ENCODE results near the gene OR2V2. TPM values are rescaled to one million over a fixed set of nuclear protein-coding genes. Genes with fewer than 3 reads are reported as not detected.

OR2V2 gene
- total RNA-seq, 1 donor from 2014 or later: not detected

DNA sequence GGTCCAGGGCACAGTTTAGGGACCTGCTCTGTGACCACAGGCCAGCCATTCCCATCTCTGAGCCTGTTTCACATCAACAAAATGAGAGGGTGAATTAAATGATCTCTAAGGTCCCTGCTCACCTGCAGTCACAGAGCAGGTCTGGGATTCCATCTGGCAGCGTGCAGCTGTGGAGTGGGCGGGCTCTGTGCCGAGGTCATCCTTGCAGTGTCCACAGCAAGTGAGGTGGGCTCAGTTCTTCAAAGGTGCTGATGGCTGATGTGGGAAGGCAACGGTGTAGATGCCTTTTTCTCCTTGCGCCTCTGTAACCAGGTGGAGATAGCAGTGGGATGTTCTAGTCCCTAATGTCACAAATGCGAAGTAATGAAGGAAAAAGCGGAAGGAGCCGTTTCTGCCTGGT lies 28.3 kb upstream of the OR2V2 start:
- Histone ChIP-seq H3K4me1 (no peaks in the 10 kb centered on the region), H3K27ac (no peak overlapping the region), H3K27me3 (peaks cover 60% of the 10 kb centered on the region), H3K9me3 (no peaks in the 10 kb centered on the region), H3K36me3 (no peaks in the 10 kb centered on the region), H3K4me3 (no peak overlapping the region)
- ATAC-seq (no peak), DNase-seq (no peak)
- intact Hi-C loops (cut with DNase I): no loop called here
- TF ChIP-seq, protein P1, sequence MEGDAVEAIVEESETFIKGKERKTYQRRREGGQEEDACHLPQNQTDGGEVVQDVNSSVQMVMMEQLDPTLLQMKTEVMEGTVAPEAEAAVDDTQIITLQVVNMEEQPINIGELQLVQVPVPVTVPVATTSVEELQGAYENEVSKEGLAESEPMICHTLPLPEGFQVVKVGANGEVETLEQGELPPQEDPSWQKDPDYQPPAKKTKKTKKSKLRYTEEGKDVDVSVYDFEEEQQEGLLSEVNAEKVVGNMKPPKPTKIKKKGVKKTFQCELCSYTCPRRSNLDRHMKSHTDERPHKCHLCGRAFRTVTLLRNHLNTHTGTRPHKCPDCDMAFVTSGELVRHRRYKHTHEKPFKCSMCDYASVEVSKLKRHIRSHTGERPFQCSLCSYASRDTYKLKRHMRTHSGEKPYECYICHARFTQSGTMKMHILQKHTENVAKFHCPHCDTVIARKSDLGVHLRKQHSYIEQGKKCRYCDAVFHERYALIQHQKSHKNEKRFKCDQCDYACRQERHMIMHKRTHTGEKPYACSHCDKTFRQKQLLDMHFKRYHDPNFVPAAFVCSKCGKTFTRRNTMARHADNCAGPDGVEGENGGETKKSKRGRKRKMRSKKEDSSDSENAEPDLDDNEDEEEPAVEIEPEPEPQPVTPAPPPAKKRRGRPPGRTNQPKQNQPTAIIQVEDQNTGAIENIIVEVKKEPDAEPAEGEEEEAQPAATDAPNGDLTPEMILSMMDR (IDR thresholded peaks at IDR 0.05): no peak

DNA sequence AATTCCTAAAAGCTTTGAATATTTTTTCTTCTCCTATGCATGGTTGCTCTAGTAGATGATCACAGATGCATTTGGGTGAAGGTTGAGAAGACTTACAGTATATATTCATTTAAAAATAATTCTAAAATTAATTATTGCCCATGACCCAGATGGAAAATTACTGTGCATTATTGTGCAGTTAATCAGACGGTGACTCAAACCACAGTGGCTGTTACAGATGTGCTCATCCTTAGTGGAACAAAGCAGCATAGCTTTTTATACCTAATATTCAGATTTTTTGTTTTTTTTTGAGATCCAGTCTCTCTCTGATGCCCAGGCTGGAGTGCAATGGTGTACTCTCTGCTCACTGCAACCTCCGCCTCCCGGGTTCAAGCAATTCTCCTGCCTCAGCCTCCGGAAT lies 27.1 kb upstream of the OR2V2 start:
- peaks cover 54% of the 10 kb centered on the region for H3K27me3 ChIP-seq
- no peak overlapping the region for H3K27ac ChIP-seq
- intact Hi-C loops (cut with DNase I): no loop called here
- no peak overlapping the region for H3K4me3 ChIP-seq
- H3K9me3 ChIP-seq: no peaks in the 10 kb centered on the region
- ATAC-seq (no peak), DNase-seq (no peak)
- TF ChIP-seq, protein P1 (IDR thresholded peaks at IDR 0.05): no peak
- no peaks in the 10 kb centered on the region for H3K36me3 ChIP-seq
- H3K4me1 ChIP-seq: no peaks in the 10 kb centered on the region

DNA sequence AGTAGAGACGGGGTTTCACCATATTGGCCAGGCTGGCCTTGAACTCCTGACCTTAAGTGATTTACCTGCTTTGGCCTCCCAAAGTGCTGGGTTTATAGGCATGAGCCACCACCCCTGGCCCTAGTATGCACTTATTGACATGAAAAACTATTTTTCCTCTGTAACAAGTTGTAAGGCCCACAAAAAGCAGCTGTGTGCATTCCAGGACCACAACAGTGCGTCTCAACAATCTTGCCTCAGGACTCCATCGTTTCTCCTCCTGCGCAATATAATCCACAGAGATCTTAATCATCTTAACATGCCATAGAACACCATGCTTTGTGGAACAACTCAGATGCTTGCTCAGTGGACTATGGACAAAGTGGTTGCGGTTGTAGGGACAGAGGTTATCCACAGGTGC lies 26.6 kb upstream of the OR2V2 start:
- Histone ChIP-seq H3K4me1 (no peaks in the 10 kb centered on the region), H3K27me3 (peaks cover 52% of the 10 kb centered on the region), H3K36me3 (no peaks in the 10 kb centered on the region), H3K27ac (no peak overlapping the region), H3K4me3 (no peak overlapping the region), H3K9me3 (no peaks in the 10 kb centered on the region)
- ATAC-seq (no peak), DNase-seq (no peak)
- intact Hi-C loops (cut with DNase I): no loop called here
- TF ChIP-seq, protein P1 (IDR thresholded peaks at IDR 0.05): no peak

DNA sequence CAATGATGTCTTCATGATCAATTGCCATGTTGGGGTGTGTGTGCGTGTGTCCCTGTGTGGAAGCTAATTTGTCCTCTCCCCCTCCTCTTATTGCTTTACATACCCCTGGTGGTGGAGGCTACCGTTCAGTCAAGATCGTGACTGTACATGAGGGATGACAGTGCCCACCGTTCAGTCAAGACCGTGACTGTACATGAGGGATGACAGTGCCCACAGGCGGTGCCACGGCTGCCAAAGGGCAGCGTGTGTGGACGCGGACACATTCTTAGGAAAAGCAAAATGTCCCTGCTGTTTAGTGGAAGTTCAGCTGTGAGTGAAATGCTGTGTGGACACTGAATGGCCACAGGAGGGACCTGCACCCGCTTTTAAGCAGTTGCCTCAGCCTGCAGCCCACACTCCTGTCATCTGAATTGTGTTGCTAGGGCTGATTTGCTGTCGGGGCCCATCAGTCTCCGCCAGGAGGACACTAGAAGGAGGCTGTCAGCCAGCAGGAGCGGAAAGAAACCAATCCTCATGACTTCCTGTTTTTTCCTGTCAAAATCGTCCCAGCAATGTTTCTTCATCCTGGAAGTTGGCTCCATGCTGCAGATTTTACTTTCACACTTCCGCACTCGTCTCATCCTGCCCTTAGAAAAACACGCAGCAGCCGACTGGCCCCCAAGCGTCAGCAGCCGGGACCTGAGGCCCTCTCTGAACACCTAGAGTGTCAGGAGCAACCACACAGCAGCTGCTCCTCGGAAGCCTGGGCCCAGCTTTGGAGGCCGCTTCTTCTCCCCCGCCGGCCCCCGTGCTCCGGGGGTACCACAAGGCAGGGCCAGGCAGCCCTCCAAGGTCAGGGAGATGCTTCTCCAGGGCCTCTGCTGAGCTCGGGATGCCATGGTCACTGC lies 25.5 kb upstream of the OR2V2 start:
- peaks cover 41% of the 10 kb centered on the region for H3K27me3 ChIP-seq
- H3K4me1 ChIP-seq: no peaks in the 10 kb centered on the region
- no peaks in the 10 kb centered on the region for H3K9me3 ChIP-seq
- H3K4me3 ChIP-seq: no peak overlapping the region
- ATAC-seq (peak; percentile 80), DNase-seq (peak; percentile 57)
- H3K36me3 ChIP-seq: no peaks in the 10 kb centered on the region
- TF ChIP-seq, protein P1 (IDR thresholded peaks at IDR 0.05): peak; percentile 12
- H3K27ac ChIP-seq: no peak overlapping the region
- intact Hi-C loops (cut with DNase I): no loop called here

DNA sequence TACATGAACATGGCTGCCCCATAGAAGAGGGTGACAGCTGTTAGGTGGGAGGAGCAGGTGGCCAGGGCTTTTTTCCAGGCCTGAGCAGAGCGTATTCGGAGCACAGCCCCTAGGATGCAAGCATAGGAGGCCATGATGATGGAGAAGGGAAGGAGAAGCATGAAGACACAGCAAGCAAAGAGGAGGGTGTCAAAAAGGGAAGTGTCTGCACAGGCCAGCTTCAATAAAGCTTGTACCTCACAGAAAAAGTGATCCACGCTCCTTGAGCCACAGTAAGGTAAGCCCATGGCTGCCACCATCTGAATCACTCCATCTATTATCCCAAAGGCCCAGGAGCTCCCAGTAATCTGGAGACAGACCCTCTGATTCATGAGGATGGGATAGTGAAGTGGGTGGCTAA lies 22.9 kb upstream of the OR2V2 start:
- ATAC-seq: no peak
- H3K9me3 ChIP-seq: no peaks in the 10 kb centered on the region
- H3K4me3 ChIP-seq: no peak overlapping the region
- DNase-seq: no peak
- TF ChIP-seq, protein P1 (IDR thresholded peaks at IDR 0.05): no peak
- intact Hi-C loops (cut with DNase I): no loop called here
- H3K27me3 ChIP-seq: peaks cover 25% of the 10 kb centered on the region
- H3K36me3 ChIP-seq: no peaks in the 10 kb centered on the region
- no peak overlapping the region for H3K27ac ChIP-seq
- H3K4me1 ChIP-seq: no peaks in the 10 kb centered on the region
